Mesendoderm (in vitro differentiated cells): ENCODE measurements around the gene ADD3.

ENCODE experiments used
- DNase-seq: peaks from one replicate; pipeline ENCODE4 v3.0.0; 2013
- H2AK5ac ChIP-seq: 2 replicates; pipeline ENCODE4 v1.6.1; 2013; ENCODE audit warnings: low read length, inconsistent platforms
- H2BK120ac ChIP-seq: 2 replicates; pipeline ENCODE4 v1.6.1; 2013; ENCODE audit warnings: low read depth, mild to moderate bottlenecking, low read length, moderate library complexity, mixed read lengths
- H2BK15ac ChIP-seq: replicated peaks from 2 replicates; pipeline ENCODE4 v1.6.1; 2013; ENCODE audit warnings: low read depth, mild to moderate bottlenecking, moderate library complexity
- H2BK5ac ChIP-seq: 2 replicates; pipeline ENCODE4 v1.6.1; 2013; ENCODE audit warnings: low read length, inconsistent platforms
- H3K18ac ChIP-seq: 2 replicates; pipeline ENCODE4 v1.6.1; 2013; ENCODE audit warnings: mild to moderate bottlenecking, low read length, mixed read lengths
- H3K23ac ChIP-seq: one replicate; pipeline ENCODE4 v1.6.1; 2013; ENCODE audit warnings: low read length
- H3K27ac ChIP-seq: 2 replicates; pipeline ENCODE4 v1.5.1; 2013; ENCODE audit warnings: low read depth, mild to moderate bottlenecking, inconsistent platforms, low read length, moderate library complexity
- H3K27me3 ChIP-seq: 2 replicates; pipeline ENCODE4 v1.6.1; 2013; ENCODE audit warnings: low read length, control low read depth, mild to moderate bottlenecking, inconsistent platforms; ENCODE audit not compliant: insufficient read depth, poor library complexity
- H3K36me3 ChIP-seq: 2 replicates; pipeline ENCODE4 v1.6.1; 2013; ENCODE audit warnings: low read length, inconsistent platforms; ENCODE audit not compliant: control insufficient read depth, insufficient read depth
- H3K4ac ChIP-seq: one replicate; pipeline ENCODE4 v1.6.1; 2013; ENCODE audit warnings: low read depth, mild to moderate bottlenecking, low read length, moderate library complexity
- H3K4me1 ChIP-seq: 2 replicates; pipeline ENCODE4 v1.6.1; 2013; ENCODE audit warnings: low read depth, low read length, inconsistent platforms; ENCODE audit not compliant: control insufficient read depth
- H3K4me2 ChIP-seq: 2 replicates; pipeline ENCODE4 v1.6.1; 2013; ENCODE audit warnings: low read length
- H3K4me3 ChIP-seq: 2 replicates; pipeline ENCODE4 v1.5.1; 2013; ENCODE audit warnings: mild to moderate bottlenecking, low read length
- H3K56ac ChIP-seq: one replicate; pipeline ENCODE4 v1.6.1; 2013; ENCODE audit warnings: low read length
- H3K79me1 ChIP-seq: 2 replicates; pipeline ENCODE4 v1.6.1; 2013; ENCODE audit warnings: low read length, inconsistent platforms
- H3K79me2 ChIP-seq: 2 replicates; pipeline ENCODE4 v1.6.1; 2013; ENCODE audit warnings: mild to moderate bottlenecking, low read length; ENCODE audit not compliant: control insufficient read depth, insufficient read depth
- H3K9ac ChIP-seq: 2 replicates; pipeline ENCODE4 v1.6.1; 2013; ENCODE audit warnings: low read length, inconsistent platforms
- H4K5ac ChIP-seq: one replicate; pipeline ENCODE4 v1.6.1; 2013; ENCODE audit warnings: low read length
- H4K8ac ChIP-seq: one replicate; pipeline ENCODE4 v1.6.1; 2013; ENCODE audit warnings: low read depth, mild to moderate bottlenecking, control low read depth, low read length, moderate library complexity
- WGBS: extraction: QIAGEN DNeasy Blood & Tissue Kit; methylation state at CpG from one replicate; pipeline ENCODE4 v1.1.7; 2013; ENCODE audit warnings: low lambda C conversion rate, missing lambda C conversion rate; ENCODE audit not compliant: insufficient coverage; ENCODE audit errors: extremely low coverage; 5-methylcytosine and 5-hydroxymethylcytosine counted together

Gene ADD3

DNA sequence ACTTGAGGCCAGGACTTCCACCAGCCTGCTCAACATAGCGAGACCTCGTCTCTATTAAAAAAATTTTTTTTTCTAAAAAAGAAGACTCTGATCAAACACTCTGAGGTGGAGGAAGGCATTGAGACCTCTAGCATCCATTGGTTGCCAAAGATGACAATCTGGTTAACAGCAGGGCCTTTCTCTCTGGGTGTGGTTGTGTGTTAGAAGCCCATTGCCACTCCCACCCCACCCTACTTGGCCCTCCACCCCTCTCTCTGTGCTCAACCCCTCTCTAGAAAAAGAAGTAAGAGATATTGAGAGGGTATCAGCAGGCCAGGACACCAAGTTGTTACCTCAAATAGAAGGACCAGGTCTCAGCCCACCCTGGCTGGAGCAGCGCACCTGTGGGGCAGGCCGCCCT lies 142.3 kb downstream of the ADD3 start:
- Histone ChIP-seq H3K36me3 (no peaks in the 10 kb centered on the region), H3K27ac (no peak overlapping the region), H3K4ac (no peak overlapping the region), H2AK5ac (no peak overlapping the region), H3K4me1 (peaks cover 4% of the 10 kb centered on the region), H3K4me2 (no peak overlapping the region), H3K23ac (no peak overlapping the region), H3K79me2 (no peaks in the 10 kb centered on the region), H3K4me3 (no peak overlapping the region), H3K27me3 (no peaks in the 10 kb centered on the region), H3K9ac (no peak overlapping the region), H3K18ac (no peak overlapping the region), H4K8ac (no peak overlapping the region), H3K56ac (no peak overlapping the region), H4K5ac (no peak overlapping the region), H2BK120ac (no peak overlapping the region), H2BK5ac (no peak overlapping the region), H3K79me1 (no peaks in the 10 kb centered on the region), H2BK15ac (no peak overlapping the region)
- DNase-seq, result no peak
- WGBS, result no CpG with 5 or more reads among the region's 4 CpGs

DNA sequence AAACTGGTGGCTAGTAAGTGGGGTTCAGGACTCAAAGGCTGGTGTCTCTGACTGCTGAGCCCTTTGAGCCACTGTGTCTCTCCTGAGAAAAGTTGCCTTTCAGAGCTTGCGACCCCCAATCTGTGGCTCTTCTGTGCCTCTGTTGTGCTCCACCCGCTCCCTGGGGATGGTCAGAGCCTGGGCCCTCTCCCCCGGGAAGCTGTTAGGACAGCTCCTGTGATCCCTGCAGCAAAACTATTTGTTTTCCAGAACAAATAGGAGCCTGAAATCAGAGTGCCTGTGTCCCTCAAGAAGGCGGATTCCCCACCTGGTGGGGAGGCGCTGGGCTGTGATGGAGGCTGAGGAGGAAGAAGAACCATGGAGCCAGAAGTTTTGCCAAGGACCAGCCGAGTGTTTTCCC lies 143.2 kb downstream of the ADD3 start:
- H3K9ac ChIP-seq, result no peak overlapping the region
- no peaks in the 10 kb centered on the region for H3K27me3 ChIP-seq
- no peak overlapping the region for H3K4me2 ChIP-seq
- no peaks in the 10 kb centered on the region for H3K79me2 ChIP-seq
- H2BK5ac ChIP-seq, result no peak overlapping the region
- H4K8ac ChIP-seq, result no peak overlapping the region
- no peak overlapping the region for H2BK15ac ChIP-seq
- H2BK120ac ChIP-seq, result no peak overlapping the region
- no peak overlapping the region for H2AK5ac ChIP-seq
- H3K4ac ChIP-seq, result no peak overlapping the region
- H3K56ac ChIP-seq, result no peak overlapping the region
- DNase-seq, result no peak
- no peak overlapping the region for H3K4me3 ChIP-seq
- no peaks in the 10 kb centered on the region for H3K79me1 ChIP-seq
- no peak overlapping the region for H3K23ac ChIP-seq
- WGBS, result no CpG with 5 or more reads among the region's 6 CpGs
- no peak overlapping the region for H3K18ac ChIP-seq
- no peaks in the 10 kb centered on the region for H3K36me3 ChIP-seq
- no peaks in the 10 kb centered on the region for H3K4me1 ChIP-seq
- no peak overlapping the region for H4K5ac ChIP-seq
- H3K27ac ChIP-seq, result no peak overlapping the region

GRCh38 chr10:110151467-110151866 lies 143.7 kb downstream of the ADD3 start:
- H3K18ac ChIP-seq, result no peak overlapping the region
- no peaks in the 10 kb centered on the region for H3K4me1 ChIP-seq
- H3K4ac ChIP-seq, result no peak overlapping the region
- H2AK5ac ChIP-seq, result no peak overlapping the region
- no peaks in the 10 kb centered on the region for H3K79me2 ChIP-seq
- no peak overlapping the region for H3K4me3 ChIP-seq
- H2BK120ac ChIP-seq, result no peak overlapping the region
- no peak overlapping the region for H3K9ac ChIP-seq
- no peak overlapping the region for H3K23ac ChIP-seq
- no peak overlapping the region for H3K4me2 ChIP-seq
- H3K36me3 ChIP-seq, result no peaks in the 10 kb centered on the region
- WGBS, result no CpG with 5 or more reads among the region's 8 CpGs
- H3K27ac ChIP-seq, result no peak overlapping the region
- DNase-seq, result no peak
- no peak overlapping the region for H4K8ac ChIP-seq
- H3K27me3 ChIP-seq, result no peaks in the 10 kb centered on the region
- H2BK15ac ChIP-seq, result no peak overlapping the region
- no peak overlapping the region for H3K56ac ChIP-seq
- no peaks in the 10 kb centered on the region for H3K79me1 ChIP-seq
- no peak overlapping the region for H4K5ac ChIP-seq
- no peak overlapping the region for H2BK5ac ChIP-seq

DNA sequence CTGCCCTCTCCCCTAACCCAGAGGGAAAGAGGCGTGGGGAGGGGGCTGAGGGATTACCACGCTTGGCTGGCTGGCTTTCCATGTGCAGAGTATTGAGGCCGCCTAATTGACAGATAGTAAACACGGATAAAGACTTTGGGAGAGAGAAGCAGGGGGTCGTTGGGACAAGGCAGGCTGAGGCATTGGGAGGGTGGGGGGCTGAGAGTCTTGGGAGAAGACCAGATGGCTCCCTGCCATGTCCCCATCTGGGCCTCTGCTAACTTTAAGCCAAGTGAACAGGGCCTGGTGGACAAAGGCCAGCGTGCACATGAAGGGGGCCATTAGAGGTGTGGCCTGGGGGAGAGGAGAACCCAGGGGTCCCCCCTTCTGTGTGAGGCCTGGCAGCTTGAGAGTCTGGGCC lies 144.2 kb downstream of the ADD3 start:
- H3K18ac ChIP-seq, result no peak overlapping the region
- H3K79me1 ChIP-seq, result no peaks in the 10 kb centered on the region
- no CpG with 5 or more reads among the region's 6 CpGs for WGBS
- no peak overlapping the region for H2BK5ac ChIP-seq
- H3K27me3 ChIP-seq, result no peaks in the 10 kb centered on the region
- no peak overlapping the region for H4K8ac ChIP-seq
- no peak overlapping the region for H3K23ac ChIP-seq
- no peak overlapping the region for H3K4ac ChIP-seq
- H3K56ac ChIP-seq, result no peak overlapping the region
- H3K4me1 ChIP-seq, result no peaks in the 10 kb centered on the region
- no peak for DNase-seq
- H3K4me2 ChIP-seq, result no peak overlapping the region
- H2AK5ac ChIP-seq, result no peak overlapping the region
- H3K36me3 ChIP-seq, result no peaks in the 10 kb centered on the region
- no peak overlapping the region for H3K9ac ChIP-seq
- H3K79me2 ChIP-seq, result no peaks in the 10 kb centered on the region
- H3K27ac ChIP-seq, result no peak overlapping the region
- no peak overlapping the region for H2BK15ac ChIP-seq
- no peak overlapping the region for H2BK120ac ChIP-seq
- H4K5ac ChIP-seq, result no peak overlapping the region
- no peak overlapping the region for H3K4me3 ChIP-seq

DNA sequence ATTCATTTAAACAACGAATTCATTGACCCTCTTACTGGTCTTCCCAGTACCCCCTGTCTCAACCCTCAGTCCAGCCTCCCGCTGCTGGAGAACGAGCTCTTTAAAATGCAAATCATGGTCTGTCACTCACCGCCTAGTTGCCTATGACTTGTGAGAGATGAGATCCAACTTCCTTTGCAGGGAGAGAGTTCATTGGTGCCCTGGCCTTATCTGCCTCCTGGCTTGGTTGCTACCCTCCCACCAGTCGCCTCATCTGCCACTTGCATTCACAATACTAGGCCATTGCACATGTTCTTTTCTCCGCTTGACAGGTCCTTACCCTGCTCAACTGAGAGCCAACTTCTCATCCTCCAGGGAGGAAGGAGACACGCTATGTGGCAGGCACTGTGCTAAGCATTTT lies 145.6 kb downstream of the ADD3 start:
- no peaks in the 10 kb centered on the region for H3K79me2 ChIP-seq
- H3K27ac ChIP-seq, result no peak overlapping the region
- H3K56ac ChIP-seq, result no peak overlapping the region
- no peak overlapping the region for H2BK120ac ChIP-seq
- H3K4me1 ChIP-seq, result no peaks in the 10 kb centered on the region
- no peak for DNase-seq
- no peak overlapping the region for H3K4me2 ChIP-seq
- no peak overlapping the region for H2BK5ac ChIP-seq
- H3K23ac ChIP-seq, result no peak overlapping the region
- WGBS, result no CpG with 5 or more reads among the region's 7 CpGs
- no peaks in the 10 kb centered on the region for H3K27me3 ChIP-seq
- no peak overlapping the region for H3K4me3 ChIP-seq
- no peaks in the 10 kb centered on the region for H3K79me1 ChIP-seq
- H2BK15ac ChIP-seq, result no peak overlapping the region
- H2AK5ac ChIP-seq, result no peak overlapping the region
- H3K9ac ChIP-seq, result no peak overlapping the region
- H3K36me3 ChIP-seq, result no peaks in the 10 kb centered on the region
- H3K18ac ChIP-seq, result no peak overlapping the region
- no peak overlapping the region for H4K5ac ChIP-seq
- no peak overlapping the region for H4K8ac ChIP-seq
- no peak overlapping the region for H3K4ac ChIP-seq

DNA sequence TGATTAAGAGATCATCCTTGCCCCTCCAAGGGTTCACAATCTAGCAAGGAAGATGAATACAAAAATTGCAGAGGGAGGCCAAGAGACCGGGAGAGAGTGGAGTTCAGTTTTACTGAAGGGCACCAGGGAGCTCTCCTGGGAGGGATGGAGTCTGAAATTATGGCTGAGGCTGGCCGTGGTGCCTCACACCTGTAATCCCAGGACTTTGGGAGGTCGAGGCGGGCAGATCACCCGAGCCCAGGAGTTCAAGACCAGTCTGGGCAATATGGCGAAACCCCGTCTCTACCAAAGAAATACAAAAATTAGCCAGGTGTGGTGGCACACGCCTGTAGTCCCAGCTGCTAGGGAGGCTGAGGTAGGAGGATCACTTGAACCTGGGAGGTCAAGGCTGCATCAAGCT lies 148.3 kb downstream of the ADD3 start:
- no peak overlapping the region for H3K18ac ChIP-seq
- no peak overlapping the region for H3K27ac ChIP-seq
- H4K5ac ChIP-seq, result no peak overlapping the region
- no peak overlapping the region for H3K4me2 ChIP-seq
- no peaks in the 10 kb centered on the region for H3K79me2 ChIP-seq
- H3K4ac ChIP-seq, result no peak overlapping the region
- no peak overlapping the region for H4K8ac ChIP-seq
- no CpG with 5 or more reads among the region's 8 CpGs for WGBS
- H2BK15ac ChIP-seq, result no peak overlapping the region
- H2AK5ac ChIP-seq, result no peak overlapping the region
- no peaks in the 10 kb centered on the region for H3K36me3 ChIP-seq
- no peak overlapping the region for H3K9ac ChIP-seq
- no peak for DNase-seq
- H3K4me1 ChIP-seq, result no peaks in the 10 kb centered on the region
- no peak overlapping the region for H3K56ac ChIP-seq
- no peaks in the 10 kb centered on the region for H3K27me3 ChIP-seq
- H3K4me3 ChIP-seq, result no peak overlapping the region
- no peak overlapping the region for H2BK5ac ChIP-seq
- no peak overlapping the region for H2BK120ac ChIP-seq
- no peaks in the 10 kb centered on the region for H3K79me1 ChIP-seq
- H3K23ac ChIP-seq, result no peak overlapping the region
